Activated naive CD4-positive, alpha-beta T cell treated with anti-CD3 and anti-CD28 coated beads, Interleukin-2, amount 50 U/mL, for 16 hours (primary cell): Measurements from ENCODE around the gene NOC2L.
A peak's percentile ranks its signal among the peaks of the same experiment; 100 is the strongest.
"Not testable (repeated sequence)": the region's sequence is repeated elsewhere in the genome, so short reads cannot be mapped to it uniquely, and the experiment has no call there.

ENCODE experiments used
- DNase-seq: peaks from one replicate; pipeline ENCODE4 v3.0.0-alpha.2; 2020

The NOC2L gene

GRCh38 chr1:993379-993995 is 34.4 kb upstream of the NOC2L start:
- DNase-seq = no peak

DNA sequence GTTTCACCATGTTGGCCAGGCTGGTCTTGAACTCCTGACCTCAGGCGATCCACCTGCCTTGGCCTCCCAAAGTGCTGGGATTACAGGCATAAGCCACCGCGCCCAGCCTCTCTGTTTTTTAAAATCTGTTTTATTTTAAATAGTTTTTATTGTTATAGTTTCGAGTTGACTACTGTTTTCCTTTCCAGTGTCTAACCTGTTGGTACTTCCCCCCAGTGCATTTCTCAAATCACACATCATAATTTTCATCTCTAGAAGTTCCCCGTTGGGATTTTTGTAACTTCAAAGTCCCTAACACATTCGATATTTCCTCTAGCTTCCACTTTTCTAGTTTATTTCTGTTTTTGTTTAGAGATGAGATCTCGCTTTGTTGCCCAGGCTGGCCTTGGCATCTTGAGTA is 33.3 kb upstream of the NOC2L start:
- no peak for DNase-seq

GRCh38 chr1:991895-992294 is 32.8 kb upstream of the NOC2L start:
- no peak for DNase-seq

DNA sequence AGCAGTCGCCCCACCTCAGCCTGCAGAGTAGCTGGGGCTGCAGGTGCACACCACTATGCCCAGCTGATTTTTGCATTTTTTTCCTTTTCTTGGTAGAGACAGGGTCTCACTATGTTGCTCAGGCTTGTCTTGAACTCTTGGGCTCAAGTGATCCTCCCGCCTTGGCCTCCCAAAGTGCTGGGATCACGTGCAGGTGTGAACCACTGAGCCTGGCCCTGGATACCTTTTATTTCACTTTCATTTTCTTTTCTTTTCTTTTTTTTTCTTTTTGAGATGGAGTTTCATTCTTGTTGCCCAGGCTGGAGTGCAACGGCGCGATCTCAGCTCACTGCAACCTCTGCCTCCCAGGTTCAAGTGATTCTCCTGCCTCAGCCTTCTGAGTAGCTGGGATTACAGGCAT is 32.2 kb upstream of the NOC2L start:
- not testable (repeated sequence) for DNase-seq

GRCh38 chr1:988061-988460 is 29.0 kb upstream of the NOC2L start:
- DNase-seq = not testable (repeated sequence)

DNA sequence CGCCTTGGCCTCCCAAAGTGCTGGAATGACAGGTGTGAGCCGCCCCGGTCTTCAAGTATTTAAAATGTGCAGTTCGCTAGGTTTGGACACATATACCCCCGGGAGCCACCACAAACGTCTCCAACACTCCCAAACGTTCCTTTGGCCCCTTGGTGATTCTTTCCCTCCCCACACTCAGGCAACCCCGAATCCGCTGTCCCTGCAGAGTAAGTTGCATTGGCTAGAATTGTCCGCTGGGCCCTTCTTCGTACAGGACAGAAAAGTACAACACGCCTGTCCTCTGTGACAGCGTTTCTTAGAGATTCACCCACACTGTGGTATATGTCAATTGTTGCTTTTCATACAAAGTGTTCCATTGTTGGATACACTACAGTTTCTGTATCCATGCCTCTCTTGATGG is 26.1 kb upstream of the NOC2L start:
- DNase-seq = no peak

- no peak for DNase-seq
Observed at GRCh38 chr1:984476-984814, 25.4 kb upstream of the NOC2L start.

GRCh38 chr1:983798-984475 is 24.9 kb upstream of the NOC2L start:
- DNase-seq = peak; percentile 65

DNA sequence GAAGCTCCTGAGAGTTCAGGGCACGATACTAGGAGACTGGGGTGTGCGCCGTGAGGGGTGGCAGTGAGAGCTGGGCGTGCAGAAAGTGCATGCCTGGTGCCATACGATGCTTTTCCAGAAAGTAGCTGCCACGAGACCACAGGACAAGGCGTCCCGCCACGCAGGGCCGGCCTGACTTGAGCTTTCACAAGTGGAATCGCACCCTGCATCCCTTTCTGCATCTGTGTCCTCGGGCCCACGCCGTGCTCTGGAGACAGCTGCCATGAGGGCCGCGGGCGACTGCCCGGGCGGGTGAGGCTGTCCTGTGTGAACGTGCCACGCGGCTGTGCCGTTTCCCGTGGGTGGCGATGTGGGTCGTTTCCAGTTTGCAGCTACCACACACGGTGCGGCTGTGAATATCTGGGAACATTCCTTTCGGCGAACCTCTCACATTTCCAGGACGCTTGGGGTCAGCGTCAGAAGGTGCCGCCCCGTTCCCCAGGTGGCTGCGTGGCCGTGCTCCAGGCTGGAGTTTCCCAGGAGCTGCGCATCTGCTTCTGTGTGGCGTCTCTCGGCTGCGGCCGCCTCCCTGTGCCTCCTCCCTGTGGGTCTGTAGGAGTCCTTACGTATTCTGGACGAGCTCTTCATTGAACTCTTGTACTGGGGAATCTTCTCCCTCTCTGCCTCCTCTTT is 23.8 kb upstream of the NOC2L start:
- no peak for DNase-seq

DNA sequence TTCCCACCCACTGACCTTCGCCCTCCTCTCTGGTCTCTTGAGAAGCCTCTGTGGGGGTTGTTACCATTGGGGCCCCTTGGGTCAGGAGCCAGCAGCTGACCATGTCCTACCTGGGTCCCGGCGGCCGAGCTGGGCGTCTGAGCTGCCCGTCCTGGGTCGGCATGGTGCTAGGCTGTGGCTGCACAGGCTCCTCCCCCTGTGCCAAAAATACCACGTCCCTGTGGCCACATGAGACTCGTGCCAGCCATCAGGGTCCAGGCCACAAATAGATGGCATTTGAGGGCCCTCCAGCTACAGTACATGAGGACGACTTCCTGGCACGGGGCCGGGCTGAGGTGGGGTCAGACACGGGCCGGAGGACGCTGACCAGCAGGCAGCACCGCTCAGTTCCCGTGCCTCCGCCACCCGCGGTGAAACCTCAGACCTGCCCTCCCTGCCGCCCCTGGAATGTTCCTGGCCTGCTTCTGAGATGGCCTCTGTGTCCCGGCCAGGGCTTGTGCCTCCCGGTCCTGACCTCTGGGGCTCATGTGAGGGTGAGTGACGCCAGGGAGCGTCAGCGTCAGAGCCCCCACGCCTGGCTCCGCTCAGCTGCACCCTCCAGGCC is 23.0 kb upstream of the NOC2L start, which contains the start of gene PERM1:
Gene PERM1, minus strand, starts transcription at position 139 of the 604 bp plus-strand sequence. CDS start 1,064 bp downstream, outside the sequence.
- no peak for DNase-seq

- DNase-seq = no peak
Observed at GRCh38 chr1:981491-981954, 22.5 kb upstream of the NOC2L start.

DNA sequence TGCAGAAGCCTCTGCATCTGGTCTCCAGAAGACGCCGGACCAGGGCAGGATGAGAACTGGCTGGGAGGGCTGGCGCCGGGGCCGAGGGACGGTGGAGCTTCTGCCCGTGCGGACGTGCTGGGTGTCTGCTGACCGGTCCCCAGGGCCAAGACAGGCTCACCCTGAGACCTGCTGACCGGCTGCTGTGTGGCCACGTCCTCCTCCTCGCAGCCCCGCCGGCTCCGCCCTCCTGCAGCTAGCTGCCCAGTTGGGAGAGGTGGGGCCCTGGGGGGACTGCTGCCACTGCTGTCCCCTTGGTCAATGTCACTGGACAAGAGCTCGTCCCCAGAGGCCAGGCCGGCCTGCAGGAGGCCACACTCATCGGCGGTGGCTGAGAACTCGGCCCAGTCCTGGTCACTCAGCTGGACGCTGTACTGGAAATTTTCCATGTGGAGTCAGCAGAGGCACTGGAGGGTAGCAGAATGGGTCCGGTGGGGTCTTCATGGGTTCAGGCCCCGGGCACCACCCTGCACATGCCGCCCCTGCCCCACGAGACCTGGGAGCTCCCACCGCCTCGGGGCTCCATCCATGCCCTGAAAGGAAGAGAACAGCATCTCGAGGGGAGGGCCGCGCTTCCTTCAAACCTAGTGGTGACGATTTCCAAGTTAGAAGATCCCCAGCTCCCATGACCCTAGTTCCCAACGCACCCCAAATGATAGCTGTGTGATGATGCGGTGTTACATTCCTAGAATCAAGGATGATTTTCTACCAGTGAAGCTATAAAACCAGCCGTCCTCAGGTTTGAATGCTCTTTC is 21.7 kb upstream of the NOC2L start:
- DNase-seq = no peak

GRCh38 chr1:980137-980571 is 21.1 kb upstream of the NOC2L start:
- DNase-seq = no peak

GRCh38 chr1:979744-980072 is 20.7 kb upstream of the NOC2L start:
- DNase-seq = no peak

- no peak for DNase-seq
Observed at GRCh38 chr1:978835-979743, 20.0 kb upstream of the NOC2L start.

DNA sequence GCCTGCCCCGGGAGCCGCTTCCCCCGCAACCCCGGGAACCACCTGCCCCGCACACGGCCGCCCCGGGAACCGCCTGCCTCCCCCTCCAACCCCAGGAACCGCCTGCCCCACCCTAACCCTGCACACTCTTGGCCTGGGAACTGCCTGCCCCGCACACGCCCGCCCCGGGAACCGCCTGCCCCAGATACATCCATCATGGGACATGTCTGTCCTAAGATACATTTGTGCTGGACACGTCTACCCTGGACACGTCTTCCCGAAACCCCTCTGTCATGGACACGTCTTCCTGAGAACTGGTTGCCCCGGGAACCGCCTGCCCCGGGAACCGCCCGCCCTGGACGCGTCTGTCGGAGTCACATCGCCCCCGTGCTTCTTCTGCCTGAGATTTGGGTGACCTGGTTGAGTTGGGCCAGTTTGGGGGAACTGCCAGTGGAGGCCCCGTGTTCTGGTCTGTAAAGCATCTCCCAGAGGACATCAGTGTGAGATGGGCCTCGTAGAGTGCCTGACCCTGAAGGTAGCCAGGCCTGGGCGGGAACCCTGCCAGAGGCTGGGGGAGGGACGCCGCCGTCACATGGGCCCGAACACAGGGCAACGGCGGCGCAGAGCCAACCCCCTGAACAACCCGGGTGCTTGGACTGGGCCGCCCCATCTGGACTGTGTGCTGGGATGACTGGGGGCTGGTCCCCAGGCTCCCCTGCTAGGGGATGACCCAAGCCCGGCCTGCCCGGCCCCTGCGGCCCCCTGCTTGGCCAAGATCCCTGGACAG is 19.2 kb upstream of the NOC2L start:
- no peak for DNase-seq

DNA sequence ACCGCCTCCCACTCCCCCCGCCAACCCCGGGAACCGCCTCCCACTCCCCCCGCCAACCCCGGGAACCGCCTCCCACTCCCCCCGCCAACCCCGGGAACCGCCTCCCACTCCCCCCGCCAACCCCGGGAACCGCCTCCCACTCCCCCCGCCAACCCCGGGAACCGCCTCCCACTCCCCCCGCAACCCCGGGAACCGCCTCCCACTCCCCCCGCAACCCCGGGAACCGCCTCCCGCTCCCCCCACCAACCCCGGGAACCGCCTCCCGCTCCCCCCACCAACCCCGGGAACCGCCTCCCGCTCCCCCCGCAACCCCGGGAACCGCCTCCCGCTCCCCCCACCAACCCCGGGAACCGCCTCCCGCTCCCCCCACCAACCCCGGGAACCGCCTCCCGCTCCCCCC is 17.7 kb upstream of the NOC2L start:
- DNase-seq = not testable (repeated sequence)

GRCh38 chr1:975896-976683 is 17.0 kb upstream of the NOC2L start:
- peak; percentile 56 for DNase-seq

DNA sequence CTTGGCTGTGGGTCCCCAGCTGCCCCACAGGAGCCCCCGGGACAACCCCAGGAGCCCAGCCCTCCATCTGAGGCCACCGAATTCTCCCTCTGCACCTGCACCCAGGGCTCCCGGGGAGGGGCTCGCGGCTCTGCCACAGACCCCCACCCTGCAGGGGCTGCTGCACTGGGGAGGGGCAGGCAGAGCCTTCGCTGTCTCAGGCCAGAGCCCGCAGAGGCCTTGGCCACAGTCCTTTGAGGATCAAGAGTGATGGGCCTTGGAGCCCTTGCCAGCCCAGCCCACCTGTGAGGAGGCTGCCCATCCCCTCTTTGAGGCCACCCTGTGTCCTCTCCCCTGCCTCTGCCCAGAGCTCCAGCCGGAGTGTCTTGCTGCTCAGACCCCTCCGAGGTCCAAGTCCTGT is 16.3 kb upstream of the NOC2L start:
- no peak for DNase-seq

GRCh38 chr1:974687-975328 is 15.8 kb upstream of the NOC2L start:
- DNase-seq = no peak
